Amniotic stem cell (primary cell): ENCODE measurements around the gene PFDN1.

Experiments
- DNase-seq: peaks from one replicate; lab custom pipeline; 2025; lab: John Stamatoyannopoulos, UW

Gene PFDN1

DNA sequence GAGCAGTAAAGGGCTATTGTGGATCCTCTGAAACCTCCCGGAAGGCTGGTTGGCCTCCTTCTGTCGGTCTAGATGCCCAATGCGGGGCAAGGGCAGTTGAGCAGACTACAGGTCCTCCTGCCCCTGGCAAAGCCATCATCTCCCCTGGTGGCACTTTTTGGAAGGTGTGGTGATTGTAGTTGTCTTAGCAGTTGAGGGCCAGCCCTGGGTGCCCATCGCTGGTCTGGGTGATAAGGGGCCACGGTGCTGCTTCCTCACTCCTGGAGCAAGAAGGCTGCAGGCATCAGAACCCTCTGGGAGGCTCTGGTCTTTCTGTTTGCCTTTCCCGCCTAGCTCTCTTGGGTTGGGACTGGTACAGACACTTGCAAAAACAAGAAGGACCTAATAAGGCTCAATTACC, 64.1 kb downstream of the PFDN1 start:
- no peak for DNase-seq

DNA sequence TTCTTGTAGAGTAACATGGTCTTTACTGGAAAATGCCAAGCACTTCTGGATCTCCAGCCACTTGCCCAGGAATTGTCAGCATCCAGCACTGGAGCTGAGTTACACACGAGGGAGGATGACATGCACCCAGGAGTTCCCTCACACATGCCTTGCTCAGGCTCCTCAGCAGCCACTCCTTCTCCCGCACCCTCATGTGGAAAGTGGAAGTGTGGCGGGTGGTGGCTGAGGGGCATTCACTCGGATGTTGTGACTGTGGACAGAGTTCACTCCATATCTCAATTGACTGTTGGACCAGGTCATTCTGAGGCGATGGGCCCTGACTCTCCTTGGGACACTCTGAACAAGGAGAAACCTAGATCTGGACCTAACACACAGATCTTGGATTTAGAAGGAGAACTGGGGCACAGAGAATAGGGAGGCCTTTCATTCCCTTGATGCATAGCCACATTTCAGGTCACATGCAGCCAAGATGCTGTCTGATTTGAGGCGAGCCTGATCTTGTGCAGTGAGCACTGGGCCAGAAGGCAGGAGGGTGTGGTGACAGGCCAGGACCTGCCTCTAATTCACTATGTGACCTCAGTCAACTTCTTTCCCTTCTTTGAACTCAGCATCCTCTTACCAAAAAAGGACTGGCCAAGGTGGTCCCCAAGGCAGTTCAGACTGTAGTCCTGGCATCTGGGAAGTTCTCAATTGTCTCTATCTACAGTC, 65.9 kb downstream of the PFDN1 start:
- DNase-seq = no peak

DNA sequence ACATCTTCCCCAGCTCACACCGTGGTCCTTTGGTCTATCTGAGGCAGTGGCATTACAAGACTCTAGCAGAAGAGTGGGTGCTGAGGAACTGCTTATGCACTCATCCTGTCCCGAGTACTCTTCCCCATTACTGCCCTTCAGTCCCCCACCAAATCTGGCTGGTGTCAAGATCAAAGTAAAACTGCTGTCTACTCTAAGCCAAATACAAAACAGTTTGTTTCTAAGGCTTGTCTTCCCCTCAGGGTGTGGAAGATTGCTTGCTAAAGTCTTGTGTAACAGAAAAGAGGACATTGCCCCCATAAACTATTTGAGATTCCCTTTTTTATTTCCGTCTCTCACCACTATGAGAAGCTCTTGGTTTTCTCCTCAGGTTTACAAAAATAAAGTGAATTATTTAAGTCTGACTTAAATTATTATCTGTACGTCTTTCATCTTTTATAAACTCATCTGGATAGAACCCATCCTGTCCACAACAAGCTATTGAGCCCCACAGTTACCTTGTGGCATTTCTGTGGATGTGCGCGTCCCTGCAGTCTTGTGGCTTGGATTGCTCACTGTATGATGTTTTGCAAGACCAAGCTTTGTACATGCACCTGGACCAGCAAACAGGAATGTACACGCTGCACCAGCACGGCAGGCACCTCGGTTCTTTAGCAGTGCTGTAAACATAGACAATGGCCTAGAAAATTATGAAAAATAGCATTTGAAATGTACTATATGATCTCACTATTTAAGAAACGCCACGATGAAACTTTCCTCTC, 66.9 kb downstream of the PFDN1 start:
- DNase-seq = no peak

DNA sequence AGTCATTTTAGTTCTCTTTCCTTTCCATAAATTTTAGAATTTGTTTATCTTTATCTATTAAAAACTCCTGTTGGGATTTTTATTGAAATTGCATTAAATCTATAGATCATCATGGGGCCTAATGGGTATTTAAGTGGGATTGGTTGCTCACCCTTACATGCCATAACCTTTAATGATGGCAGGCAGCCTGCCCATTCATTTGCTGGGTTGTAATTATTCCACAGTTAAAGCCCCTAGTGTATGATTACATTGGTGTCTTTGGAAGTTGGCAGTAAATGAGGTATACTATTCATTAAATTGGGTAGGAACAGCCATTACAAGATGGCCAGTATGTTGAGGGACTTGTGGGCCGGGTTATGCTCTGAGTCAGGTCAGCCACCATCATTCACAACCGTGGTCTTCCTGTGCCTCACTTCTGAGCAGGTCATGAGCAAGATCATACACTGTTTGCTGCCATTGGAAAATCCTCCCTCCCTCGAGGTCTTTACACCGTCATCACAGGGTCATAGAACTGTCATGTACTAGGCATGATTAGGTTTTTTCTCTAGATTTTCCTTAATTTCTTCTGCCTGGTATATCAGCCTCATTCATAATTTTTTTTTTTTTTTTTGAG, 68.4 kb downstream of the PFDN1 start:
- DNase-seq = no peak

DNA sequence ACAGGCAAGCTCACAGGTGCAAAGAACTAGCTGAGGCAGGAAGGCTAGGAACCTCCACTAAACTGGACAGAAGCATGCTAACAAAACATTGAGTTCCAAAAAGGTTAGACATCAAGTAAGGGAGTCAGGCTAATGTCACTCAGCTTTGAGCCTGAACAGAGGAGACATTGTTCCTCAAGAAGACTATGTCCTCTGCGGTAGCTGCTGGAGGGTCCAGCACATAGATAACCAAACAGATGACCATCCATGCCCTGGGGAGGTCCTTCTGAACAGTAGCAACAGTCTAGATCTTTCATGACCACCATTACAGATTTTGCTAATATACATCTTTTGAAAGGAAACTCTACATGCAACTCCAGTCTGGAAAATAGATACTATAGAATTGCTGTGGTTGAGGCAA, 70.2 kb downstream of the PFDN1 start:
- DNase-seq = no peak

DNA sequence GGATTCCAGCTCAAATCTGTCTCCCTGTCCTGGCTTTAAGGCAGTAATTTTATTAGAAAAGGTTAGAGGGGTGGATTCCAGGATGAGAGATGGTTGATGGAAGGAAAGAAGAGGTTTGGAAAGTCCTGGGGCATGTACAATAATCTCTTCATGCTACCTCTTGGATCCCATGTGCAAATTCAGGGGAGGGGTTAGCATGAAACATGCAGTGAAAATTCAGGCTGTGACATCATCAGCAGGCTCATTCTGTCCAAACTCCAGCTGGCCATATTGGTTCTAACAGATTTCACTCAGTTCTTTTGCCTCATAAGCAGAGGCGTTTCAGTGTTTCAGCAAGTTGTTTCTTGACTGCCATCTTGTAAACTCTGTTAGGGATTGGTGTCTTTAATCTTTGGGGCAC, 72.5 kb downstream of the PFDN1 start:
- no peak for DNase-seq

DNA sequence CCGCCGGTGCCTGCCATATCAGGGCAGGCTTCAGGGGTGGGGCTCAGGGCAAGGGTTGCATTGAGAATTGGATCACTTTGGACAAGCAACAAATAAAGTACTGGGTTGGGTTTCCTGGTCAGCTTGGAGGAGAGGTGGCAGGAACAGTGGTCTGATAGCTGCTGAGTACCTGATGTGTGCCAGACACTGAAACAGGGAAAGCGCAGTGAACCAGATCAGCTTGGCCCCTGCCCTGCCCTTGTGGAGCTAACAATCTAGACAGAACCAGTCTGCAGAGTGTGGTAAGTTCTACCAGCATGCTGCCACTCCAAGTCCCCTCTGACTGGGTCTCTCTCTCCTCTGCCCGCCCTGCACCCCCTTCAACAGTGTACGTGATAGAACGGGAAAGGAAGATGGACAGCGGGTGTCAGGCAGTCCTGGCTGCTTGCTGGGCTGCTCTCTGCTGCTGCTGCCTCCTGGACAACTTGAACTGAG, 74.5 kb downstream of the PFDN1 start:
- no peak for DNase-seq

DNA sequence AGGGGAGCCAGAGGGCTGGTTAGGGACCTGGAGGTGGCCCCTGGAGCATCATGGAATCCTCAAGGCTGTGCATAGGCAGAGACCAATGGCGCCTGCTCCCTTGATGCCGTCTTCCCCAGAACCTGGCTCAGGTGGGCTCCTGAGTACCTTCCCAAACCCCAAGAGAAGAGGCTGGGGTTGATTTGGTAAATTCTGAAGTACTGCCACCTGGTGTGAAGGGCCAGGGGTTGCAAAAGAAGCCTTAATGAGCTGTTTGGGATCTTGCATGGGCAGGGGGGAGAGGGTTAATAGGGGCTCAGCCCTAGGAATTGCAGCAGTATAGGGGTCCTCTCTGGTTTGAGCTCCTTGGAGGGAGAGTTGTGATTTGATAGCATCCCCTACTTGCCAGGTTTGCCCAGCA, 75.9 kb downstream of the PFDN1 start:
- no peak for DNase-seq

DNA sequence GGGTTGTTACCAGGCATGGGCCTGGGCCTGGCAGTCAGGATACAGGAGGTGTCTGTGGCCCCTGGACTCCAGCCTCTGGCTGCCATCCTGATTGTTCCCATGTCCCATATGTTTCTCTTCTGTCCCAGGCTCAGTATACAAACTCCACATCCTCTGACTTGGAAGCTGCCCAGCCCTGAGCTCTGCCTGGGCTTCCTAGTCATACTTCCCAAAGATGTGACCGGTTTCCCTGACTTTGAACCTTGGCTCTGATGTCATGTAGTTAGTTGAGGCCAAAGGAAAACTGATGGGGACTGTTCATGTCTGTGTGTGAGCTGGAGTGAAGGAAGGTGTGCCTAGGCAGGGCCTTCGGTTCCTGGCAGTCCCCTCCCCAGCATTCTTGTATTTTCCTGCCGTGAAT, 77.5 kb downstream of the PFDN1 start:
- no peak for DNase-seq

DNA sequence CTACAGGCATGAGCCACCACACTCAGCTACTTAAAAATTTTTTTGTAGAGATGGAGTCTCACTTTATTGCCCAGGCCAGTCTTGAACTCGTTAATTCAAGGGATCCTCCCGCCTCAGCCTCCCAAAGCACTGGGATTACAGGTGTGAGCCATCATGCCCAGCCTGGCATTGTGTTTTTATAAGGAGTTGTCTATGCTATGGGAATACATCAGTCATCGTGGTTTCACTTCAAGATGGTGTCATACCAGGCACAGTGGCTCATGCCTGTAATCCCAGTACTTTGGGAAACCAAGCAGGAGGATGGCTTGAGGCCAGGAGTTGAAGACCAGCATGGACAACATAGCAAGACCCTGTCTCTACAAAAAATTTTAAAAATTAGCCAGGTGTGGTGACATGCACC, 78.2 kb downstream of the PFDN1 start:
- no peak for DNase-seq

DNA sequence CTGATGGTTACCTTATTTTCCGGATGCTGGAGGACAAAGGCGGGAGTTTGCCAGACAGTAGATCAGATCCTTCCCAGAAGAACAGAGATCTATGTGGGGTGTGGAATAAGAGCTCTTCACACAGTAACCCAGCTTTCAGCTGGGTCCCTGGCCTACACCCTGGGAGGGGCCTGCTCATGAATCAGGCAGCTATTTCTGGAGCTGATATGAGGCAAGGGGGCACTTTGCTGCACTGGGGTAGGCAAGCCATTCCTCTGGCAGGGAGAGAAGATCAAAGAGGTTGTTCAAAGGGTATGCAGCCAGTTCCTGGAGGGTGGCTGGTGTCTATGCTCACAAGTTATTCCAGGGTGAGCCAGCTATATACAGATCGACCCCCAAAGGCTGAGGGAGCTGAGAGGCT, 79.3 kb downstream of the PFDN1 start:
- no peak for DNase-seq

DNA sequence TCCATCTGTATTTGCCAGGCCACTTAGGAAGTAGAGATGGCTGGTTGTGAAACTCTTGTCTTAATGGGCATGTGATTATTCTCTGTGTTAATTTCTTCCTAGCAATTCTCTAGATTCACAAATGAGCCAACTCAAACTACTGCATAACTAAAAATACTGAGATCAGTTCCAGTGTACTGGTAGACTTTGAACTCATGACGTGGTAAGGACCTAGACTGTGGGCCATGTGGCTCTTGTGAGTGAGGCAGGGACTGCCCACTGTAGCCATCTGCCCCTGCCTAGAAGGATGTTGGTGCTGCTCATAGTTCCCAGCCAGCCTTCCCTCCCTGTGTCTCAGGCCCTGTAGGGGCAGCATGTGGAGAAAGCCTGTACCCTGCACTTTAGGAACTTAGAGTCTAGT, 80.5 kb downstream of the PFDN1 start:
- no peak for DNase-seq

DNA sequence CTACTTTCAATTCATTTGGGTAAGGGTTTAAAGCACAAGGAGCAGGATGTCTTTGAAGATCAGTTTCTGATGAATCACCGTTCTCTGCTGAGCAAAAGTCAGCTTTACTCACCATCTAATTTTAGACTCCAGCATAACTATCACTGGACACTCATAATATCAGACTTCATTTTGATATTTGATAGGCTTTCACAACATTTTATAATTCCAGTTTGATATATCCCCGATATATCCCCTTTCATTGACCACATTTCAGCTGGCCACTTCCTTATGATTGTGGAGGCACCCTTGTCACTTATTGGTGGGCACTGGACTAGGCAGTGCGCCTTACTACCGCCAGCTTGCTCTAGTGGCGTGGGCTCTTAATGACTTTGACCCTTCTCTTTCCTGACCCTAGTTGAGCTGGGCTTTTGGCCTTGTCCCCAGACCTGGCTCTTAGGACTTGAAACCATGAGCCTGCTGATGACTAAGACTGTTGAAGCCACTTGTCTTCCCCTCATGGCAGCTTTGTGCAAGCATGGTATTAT, 81.1 kb downstream of the PFDN1 start:
- DNase-seq = peak; percentile 51

DNA sequence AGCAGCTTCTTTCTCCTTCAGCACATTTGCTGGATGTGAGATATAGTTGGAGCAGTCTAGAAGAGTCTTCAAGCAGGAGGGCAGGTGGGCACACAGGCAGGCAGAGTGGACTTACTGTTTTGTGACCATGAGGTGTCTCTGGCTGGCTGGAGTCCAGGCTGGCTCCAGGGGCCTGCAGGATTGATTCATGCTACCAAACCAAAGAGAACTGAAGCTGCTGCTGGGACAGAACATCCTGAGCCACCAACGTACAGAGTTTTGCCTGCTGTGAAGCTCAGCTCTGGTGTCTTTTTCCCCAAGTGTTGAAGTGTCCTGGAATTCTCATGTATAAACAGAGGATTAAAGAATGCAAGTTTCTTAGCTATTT, 82.2 kb downstream of the PFDN1 start:
- no peak for DNase-seq

DNA sequence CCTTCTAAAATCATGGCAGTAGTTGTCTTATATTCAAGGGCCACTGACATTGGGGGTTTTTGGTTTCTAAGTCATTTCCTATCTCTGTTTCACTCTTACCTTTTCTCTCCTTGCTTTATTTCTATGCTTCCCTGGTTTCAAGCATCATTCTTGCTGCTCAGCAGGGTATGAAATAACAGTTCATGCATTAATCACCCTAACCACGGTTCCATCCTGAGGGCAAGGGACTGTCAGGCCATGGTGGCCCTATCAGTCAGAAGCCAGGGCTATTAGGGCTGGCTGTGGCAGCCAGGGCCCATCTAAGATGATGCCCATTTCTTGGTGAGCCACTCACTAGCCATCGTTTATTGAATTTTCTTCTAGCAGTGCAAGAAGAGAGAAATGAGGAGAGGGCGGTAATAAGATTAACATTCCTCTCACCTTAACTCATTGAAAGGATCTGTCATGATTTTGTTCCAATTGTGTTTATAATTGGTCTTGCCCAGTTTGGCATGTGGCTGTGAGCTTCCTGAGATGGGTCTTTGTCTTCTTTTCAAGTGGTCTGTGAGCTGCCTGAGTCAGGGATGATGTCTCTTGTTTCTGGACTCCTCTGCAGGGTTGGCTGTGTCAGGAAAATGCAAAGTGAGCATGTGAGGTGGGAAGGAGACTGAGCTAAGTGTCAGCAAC, 82.7 kb downstream of the PFDN1 start:
- DNase-seq = no peak

DNA sequence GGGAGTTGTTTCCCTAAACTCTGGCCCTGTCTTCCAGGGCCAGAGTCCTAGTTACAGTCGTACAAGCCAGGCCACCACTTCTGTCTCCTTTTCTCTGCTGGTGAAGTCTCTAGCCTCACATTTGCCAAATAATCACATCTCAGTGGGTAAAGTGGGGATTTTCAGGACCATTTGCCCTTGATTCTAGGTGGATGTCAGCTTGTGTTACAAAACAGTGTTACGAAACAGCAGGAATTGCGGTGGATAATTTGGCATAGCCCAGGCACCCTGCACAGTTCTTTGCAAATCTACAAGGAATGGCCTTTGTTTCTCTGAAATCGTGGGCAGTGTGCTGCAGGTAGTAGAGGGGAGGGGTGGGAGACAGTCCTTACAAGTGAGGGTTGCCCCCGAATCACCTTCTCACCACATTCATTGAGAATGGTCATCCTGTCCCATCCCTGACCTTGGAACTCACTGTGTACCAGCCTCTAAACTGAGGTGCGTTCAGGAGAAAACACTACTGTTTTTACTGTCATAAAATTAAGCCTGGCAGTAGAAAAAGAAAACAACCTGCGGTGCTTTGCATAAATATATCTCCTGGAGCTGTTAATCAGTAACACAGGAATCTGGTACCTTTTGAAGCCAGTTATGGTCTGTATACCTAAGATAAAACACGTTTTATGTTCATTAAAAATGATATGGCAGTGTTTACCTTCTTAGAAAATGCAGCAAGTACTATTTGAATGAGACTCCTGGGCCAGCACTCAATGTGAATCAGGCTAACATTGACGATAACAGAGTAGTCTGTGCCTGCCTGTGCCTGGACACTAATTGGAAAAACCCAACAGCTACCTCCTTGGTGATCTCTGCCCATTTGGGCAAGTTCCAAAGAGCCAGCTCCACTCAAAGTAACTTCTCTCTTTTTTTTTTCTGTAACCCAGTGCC, 83.6 kb downstream of the PFDN1 start:
- no peak for DNase-seq

DNA sequence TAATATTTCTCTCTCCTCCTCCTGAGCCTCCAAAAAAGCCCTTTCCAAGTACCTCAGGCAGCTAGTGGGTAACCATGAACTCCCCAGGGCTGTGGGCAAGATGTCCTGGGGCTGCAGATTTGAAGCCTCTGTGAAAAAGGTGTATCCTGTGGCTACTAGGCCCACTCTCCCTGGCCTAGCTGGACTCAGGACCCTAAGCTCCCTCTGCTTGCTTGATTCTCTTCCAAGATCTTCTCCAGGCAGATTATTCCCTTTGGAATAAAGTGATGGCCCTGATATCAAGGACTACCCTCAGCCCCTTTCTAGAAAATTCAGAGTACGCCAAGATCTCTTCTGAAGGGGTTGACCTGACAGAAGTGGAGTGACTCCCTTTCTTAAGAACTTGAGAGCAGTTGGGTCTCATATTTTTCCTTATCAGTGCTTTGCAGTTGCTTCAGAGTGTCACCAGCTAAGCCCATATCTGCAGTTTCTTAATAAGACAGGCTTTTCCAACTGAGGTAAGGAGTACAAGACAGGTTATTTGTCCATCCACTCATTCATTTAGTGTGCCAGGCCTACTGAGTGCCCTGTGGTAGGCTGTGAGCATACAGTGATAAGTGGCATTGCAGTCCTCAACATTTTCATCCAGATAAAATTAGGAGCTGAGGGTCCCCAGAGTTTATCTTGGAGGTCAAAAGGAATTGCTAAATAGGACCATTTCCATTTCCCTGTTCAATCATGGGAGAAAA, 85.4 kb downstream of the PFDN1 start:
- DNase-seq = no peak

DNA sequence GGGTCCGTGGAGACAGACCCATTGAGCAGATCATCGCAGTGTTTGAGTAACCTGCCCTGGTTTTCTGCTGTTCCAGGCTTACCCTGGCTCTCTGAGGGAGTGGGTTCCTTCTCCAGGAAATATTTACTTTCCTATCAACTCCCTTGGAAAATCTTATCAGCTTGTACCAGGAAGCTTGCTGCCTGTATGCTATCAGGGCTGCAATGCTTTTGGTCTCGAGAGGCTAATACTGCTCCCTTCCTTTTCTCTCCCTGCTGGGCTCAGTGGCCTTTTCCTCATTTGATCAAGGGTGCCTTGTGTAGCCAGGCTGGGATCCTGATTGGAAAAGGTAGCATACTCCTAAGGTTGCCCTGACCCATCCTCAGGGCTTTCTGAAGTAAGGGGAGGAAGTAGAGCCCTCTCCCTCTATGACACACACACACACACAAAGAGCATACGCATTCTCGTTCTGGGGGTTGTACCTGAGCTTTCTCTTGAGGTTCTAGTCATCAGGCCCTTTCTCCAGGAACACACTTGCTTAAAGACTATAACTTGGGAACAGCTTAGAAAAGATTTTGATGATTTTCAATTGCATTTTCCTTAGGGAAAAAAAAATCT, 86.3 kb downstream of the PFDN1 start:
- no peak for DNase-seq

DNA sequence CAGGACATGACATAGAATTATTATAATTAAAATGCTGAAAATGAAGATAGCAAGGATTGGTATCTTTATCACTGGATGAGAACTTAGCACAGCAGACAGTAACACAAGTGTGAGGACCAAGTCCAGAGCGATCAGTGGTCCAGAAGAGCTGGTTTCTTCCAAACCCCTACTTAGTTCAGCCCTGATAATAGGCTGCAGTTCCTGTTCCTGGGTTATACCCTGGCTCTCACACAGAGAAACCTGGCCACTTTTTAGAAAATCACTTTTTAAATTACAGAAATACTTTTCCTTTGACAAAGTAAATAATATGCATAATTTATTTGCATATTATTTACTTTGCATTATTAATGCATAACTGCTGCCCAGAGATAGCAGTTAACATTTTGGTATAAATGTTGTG, 87.6 kb downstream of the PFDN1 start:
- DNase-seq = no peak

DNA sequence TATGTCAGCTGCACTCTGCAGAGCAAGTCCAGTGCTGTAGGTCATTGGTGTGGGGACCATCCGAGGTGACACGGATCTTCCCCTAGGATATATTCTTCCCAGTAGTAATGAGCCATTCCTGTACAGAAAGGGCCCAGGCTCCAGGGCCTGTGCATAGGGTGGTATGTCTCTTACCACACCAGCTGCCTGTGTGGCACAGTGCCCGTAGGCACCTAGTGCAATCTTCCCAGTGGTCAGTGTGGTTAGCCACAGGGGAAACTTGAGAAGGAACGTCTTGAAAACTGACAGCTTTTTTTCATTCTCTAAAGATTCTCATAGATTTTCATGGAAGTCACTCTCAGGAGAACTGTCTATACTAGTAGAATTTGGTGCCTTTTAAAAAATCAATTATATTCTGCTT, 88.1 kb downstream of the PFDN1 start:
- DNase-seq = no peak
